Astrocyte of the cerebellum (primary cell): ENCODE results near the gene MRPL44.

Experiments used
- DNase-seq: peaks from one replicate; pipeline ENCODE4 v3.0.0-alpha.2; 2011; ENCODE audit warnings: low read depth
- H3K4me3 ChIP-seq: 2 replicates; pipeline ENCODE4 v1.5.1; 2011; ENCODE audit warnings: mild to moderate bottlenecking, low read depth, low read length, moderate library complexity
- in situ Hi-C: cut with HindIII; loops from 2 replicates; pipeline ENCODE4 v1.10.0; 2017; ENCODE audit warnings: low sequenced_read_pairs
- TF ChIP-seq, protein P1 (sequence below): IDR thresholded peaks from 2 replicates; pipeline ENCODE4 v1.5.1; 2012; ENCODE audit warnings: low read length, low read depth, moderate library complexity, mild to moderate bottlenecking; ENCODE audit errors: missing control alignments

Gene MRPL44

DNA sequence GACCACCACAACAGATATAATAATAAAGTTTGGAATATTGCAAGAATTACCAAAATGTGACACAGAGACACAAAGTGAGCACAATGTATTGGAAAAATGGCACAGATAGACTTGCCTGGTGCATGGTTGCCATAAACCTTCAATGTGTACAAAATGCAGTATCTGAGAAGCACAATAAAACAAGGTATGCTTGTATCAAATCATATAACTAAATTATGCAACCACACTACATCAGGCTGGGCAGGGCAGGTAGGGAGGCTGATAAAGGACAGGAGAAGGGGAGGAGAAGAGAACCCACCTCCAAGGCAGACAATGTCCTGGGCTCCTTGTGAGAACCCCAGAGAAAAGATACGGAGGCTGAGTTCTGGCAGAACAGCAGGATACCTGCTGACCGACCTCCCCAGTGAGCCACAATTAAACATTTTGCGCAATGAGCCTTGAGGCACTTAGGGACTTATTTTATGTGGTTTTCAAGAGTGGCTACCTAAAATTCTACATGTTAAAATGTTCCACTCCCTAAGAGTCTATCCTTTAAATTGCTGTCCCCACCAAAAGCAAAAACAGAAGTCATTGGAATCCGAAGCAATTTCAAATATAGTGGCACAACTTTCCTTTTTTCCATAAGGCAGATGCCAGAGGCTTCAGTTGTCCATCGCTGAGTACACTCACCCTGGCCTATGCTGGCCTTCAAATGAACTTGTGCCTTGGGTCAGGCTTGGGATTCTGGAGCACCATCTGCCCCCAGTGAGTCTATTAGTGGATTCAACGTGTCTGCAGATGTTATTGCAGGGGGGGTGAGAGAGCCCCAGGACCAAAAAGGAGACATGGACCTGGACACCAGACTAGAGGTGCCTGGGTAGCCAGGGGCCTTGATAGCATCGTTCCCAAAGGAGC, 28.9 kb upstream of the MRPL44 start:
- TF ChIP-seq, protein P1, sequence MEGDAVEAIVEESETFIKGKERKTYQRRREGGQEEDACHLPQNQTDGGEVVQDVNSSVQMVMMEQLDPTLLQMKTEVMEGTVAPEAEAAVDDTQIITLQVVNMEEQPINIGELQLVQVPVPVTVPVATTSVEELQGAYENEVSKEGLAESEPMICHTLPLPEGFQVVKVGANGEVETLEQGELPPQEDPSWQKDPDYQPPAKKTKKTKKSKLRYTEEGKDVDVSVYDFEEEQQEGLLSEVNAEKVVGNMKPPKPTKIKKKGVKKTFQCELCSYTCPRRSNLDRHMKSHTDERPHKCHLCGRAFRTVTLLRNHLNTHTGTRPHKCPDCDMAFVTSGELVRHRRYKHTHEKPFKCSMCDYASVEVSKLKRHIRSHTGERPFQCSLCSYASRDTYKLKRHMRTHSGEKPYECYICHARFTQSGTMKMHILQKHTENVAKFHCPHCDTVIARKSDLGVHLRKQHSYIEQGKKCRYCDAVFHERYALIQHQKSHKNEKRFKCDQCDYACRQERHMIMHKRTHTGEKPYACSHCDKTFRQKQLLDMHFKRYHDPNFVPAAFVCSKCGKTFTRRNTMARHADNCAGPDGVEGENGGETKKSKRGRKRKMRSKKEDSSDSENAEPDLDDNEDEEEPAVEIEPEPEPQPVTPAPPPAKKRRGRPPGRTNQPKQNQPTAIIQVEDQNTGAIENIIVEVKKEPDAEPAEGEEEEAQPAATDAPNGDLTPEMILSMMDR, result no peak
- in situ Hi-C loops, result no loop called here
- H3K4me3 ChIP-seq, result no peak overlapping the region
- no peak for DNase-seq

GRCh38 chr2:223929571-223930102, 27.6 kb upstream of the MRPL44 start:
- TF ChIP-seq, protein P1, result no peak
- H3K4me3 ChIP-seq, result no peak overlapping the region
- in situ Hi-C loops, result no loop called here
- DNase-seq, result no peak

GRCh38 chr2:223930103-223930976, 26.9 kb upstream of the MRPL44 start:
- DNase-seq, result no peak
- H3K4me3 ChIP-seq, result no peak overlapping the region
- TF ChIP-seq, protein P1, result no peak
- in situ Hi-C loops, result no loop called here

- DNase-seq, result no peak
- in situ Hi-C loops, result no loop called here
- H3K4me3 ChIP-seq, result no peak overlapping the region
- TF ChIP-seq, protein P1, result no peak
These were observed 24.2 kb upstream of the MRPL44 start for GRCh38 chr2:223932816-223933800.

- DNase-seq, result no peak
- no peak overlapping the region for H3K4me3 ChIP-seq
- in situ Hi-C loops, result no loop called here
- TF ChIP-seq, protein P1, result no peak
These were observed 22.4 kb upstream of the MRPL44 start for GRCh38 chr2:223934870-223935269.
